GM23338 (cell line): ENCODE data around the gene TGFBR3. TPM values are rescaled to one million over a fixed set of nuclear protein-coding genes. Genes with fewer than 3 reads are reported as not detected.

Source experiments
- ATAC-seq: fragments of 200-7000 bp; cut with Tn5 transposase; 3 replicates; pipeline ENCODE4 v1.9.1; 2020
- DNase-seq: peaks from one replicate; pipeline ENCODE4 v3.0.0-alpha.2; 2015; ENCODE audit warnings: low spot score
- H2AFZ ChIP-seq: fragments of 200-600 bp; sonication (generic); 2 replicates; pipeline ENCODE4 v1.8.0; 2016; ENCODE audit warnings: antibody characterized with exemption, mild to moderate bottlenecking, moderate library complexity
- H3F3A ChIP-seq: fragments of 200-600 bp; sonication (generic); replicated peaks from 2 replicates; pipeline ENCODE4 v1.8.0; 2017; ENCODE audit warnings: antibody characterized with exemption, mixed run types, low read depth
- H3K27ac ChIP-seq: fragments of 200-600 bp; sonication (generic); 2 replicates; pipeline ENCODE4 v1.6.1; 2016; ENCODE audit warnings: low read depth
- H3K27me3 ChIP-seq: fragments of 200-600 bp; sonication (generic); 2 replicates; pipeline ENCODE4 v1.8.0; 2016; ENCODE audit warnings: mild to moderate bottlenecking, mixed run types, moderate library complexity; ENCODE audit not compliant: insufficient read depth
- H3K36me3 ChIP-seq: fragments of 200-600 bp; sonication (generic); 2 replicates; pipeline ENCODE4 v1.8.0; 2016; ENCODE audit warnings: mild to moderate bottlenecking; ENCODE audit not compliant: insufficient read depth
- H3K4me1 ChIP-seq: fragments of 200-600 bp; sonication (generic); 2 replicates; pipeline ENCODE4 v1.8.0; 2016; ENCODE audit warnings: mild to moderate bottlenecking, moderate library complexity; ENCODE audit not compliant: insufficient read depth
- H3K4me2 ChIP-seq: fragments of 200-600 bp; sonication (generic); 2 replicates; pipeline ENCODE4 v1.7.1; 2017; ENCODE audit warnings: mixed run types
- H3K4me3 ChIP-seq: fragments of 200-600 bp; sonication (generic); 2 replicates; pipeline ENCODE4 v1.6.1; 2016; ENCODE audit warnings: mixed run types
- H3K79me2 ChIP-seq: fragments of 200-600 bp; sonication (generic); replicated peaks from 2 replicates; pipeline ENCODE4 v1.8.0; 2017; ENCODE audit warnings: mild to moderate bottlenecking; ENCODE audit not compliant: insufficient read depth
- H3K9me2 ChIP-seq: fragments of 200-600 bp; sonication (generic); 2 replicates; pipeline ENCODE4 v1.8.0; 2017; ENCODE audit not compliant: insufficient read depth
- H4K20me1 ChIP-seq: fragments of 200-600 bp; sonication (generic); replicated peaks from 2 replicates; pipeline ENCODE4 v1.8.0; 2017; ENCODE audit warnings: mild to moderate bottlenecking; ENCODE audit not compliant: insufficient read depth
- H3K27ac Mint-ChIP-seq: 2 replicates; pipeline ENCODE4 v1.8.0; 2020; ENCODE audit warnings: inconsistent platforms, mild to moderate bottlenecking, moderate library complexity, mixed read lengths
- H3K27me3 Mint-ChIP-seq: 3 replicates; pipeline ENCODE4 v1.8.0; 2022; ENCODE audit warnings: low read depth, mild to moderate bottlenecking, moderate library complexity, mixed read lengths, inconsistent platforms; ENCODE audit not compliant: insufficient read depth, poor library complexity
- H3K36me3 Mint-ChIP-seq: 3 replicates; pipeline ENCODE4 v1.8.0; 2021; ENCODE audit warnings: low read depth, mild to moderate bottlenecking, inconsistent platforms, moderate library complexity, mixed read lengths
- H3K4me1 Mint-ChIP-seq: 3 replicates; pipeline ENCODE4 v1.8.0; 2020; ENCODE audit warnings: mild to moderate bottlenecking, inconsistent platforms, mixed read lengths
- H3K4me3 Mint-ChIP-seq: 3 replicates; pipeline ENCODE4 v1.8.0; 2021; ENCODE audit warnings: moderate library complexity, mild to moderate bottlenecking, inconsistent platforms, mixed read lengths
- H3K9me3 Mint-ChIP-seq: 3 replicates; pipeline ENCODE4 v1.8.0; 2020; ENCODE audit warnings: moderate library complexity, mild to moderate bottlenecking, inconsistent platforms, mixed read lengths
- ETS1 ChIP-seq: IDR thresholded peaks from 2 replicates; pipeline ENCODE4 v1.6.1; 2016; ENCODE audit warnings: antibody characterized with exemption
- EZH2 ChIP-seq: fragments of 200-600 bp; sonication (generic); IDR thresholded peaks from one replicate; pipeline ENCODE4 v1.8.0; 2017; ENCODE audit warnings: antibody characterized with exemption, mild to moderate bottlenecking, low read depth; ENCODE audit not compliant: unreplicated experiment
- POLR2AphosphoS5 ChIP-seq: IDR thresholded peaks from 2 replicates; pipeline ENCODE4 v1.6.1; 2016; ENCODE audit warnings: antibody characterized with exemption, low read depth
- REST ChIP-seq: IDR thresholded peaks from one replicate; pipeline ENCODE4 v1.6.1; 2018; ENCODE audit warnings: antibody characterized with exemption; ENCODE audit not compliant: unreplicated experiment
- ZNF114 ChIP-seq: fragments of 250-450 bp; sonication (Bioruptor Pico); IDR thresholded peaks from 2 replicates; pipeline ENCODE4 v1.5.0; 2020; ENCODE audit warnings: mild to moderate bottlenecking, moderate library complexity
- ZNF331 ChIP-seq: fragments of 250-450 bp; sonication (Bioruptor Pico); IDR thresholded peaks from 2 replicates; pipeline ENCODE4 v1.5.0; 2020; ENCODE audit warnings: low read depth, mild to moderate bottlenecking, moderate library complexity
- ZNF462 ChIP-seq: fragments of 250-450 bp; sonication (Bioruptor Pico); IDR thresholded peaks from 2 replicates; pipeline ENCODE4 v1.5.0; 2020; ENCODE audit warnings: mild to moderate bottlenecking, moderate library complexity
- polyA plus RNA-seq: library from polyadenylated mRNA; unstranded; fragments of >200 nt; fragmentation: Nextera tagmentation; extraction: Ambion mirVana; gene quantifications from 2 replicates; pipeline ENCODE4 v1.2.1, GENCODE V29; 2016
- total RNA-seq: library from RNA; depleted of rRNA; stranded (reverse); fragments of >200 nt; shearing (Covaris generic); gene quantifications from 2 replicates; pipeline ENCODE4 v1.2.3, GENCODE V29; 2014

TGFBR3 gene
- total and polyA plus RNA-seq, 2 experiments from 2014 or later: 1.7 to 2.9 TPM

DNA sequence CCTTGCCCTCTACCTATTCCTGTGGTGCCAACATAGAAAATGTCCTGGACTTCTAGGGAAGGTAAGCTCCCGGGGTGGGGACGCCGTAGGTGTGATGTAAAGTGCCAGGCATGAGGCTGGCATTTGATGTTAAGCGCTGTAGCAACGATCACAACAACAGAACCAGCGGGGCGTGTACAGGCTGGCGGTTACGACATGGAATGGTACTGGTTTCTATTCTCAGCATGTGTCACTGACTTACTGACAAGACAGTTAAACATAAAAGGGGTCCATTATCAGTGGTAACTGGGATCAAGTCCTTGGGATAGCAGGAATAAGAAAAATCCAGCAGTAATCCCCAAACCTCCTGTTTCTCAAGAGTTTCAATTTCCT is 58.9 kb downstream of the TGFBR3 start:
- no peak for ATAC-seq
- H3K36me3 ChIP-seq: no peaks in the 10 kb centered on the region
- no peaks in the 10 kb centered on the region for H3K36me3 Mint-ChIP-seq

More for the DNA sequence above, 58.9 kb downstream of the TGFBR3 start:
- Histone ChIP-seq H3K4me1 (no peaks in the 10 kb centered on the region), H2AFZ (no peak overlapping the region), H3F3A (no peaks in the 10 kb centered on the region), H3K4me3 (no peak overlapping the region), H3K79me2 (no peaks in the 10 kb centered on the region), H3K27me3 (no peaks in the 10 kb centered on the region), H3K4me2 (no peak overlapping the region), H3K9me2 (no peaks in the 10 kb centered on the region), H4K20me1 (no peaks in the 10 kb centered on the region), H3K27ac (no peak overlapping the region)
- TF ChIP-seq ZNF462 (CRISPR knock-in tag) (no peak), ETS1 (no peak), ZNF331 (no peak), ZNF114 (CRISPR knock-in tag) (no peak), EZH2 (no peak), POLR2AphosphoS5 (no peak), REST (no peak)
- H3K4me3 Mint-ChIP-seq: no peak overlapping the region
- H3K27me3 Mint-ChIP-seq: no peaks in the 10 kb centered on the region
- no peak overlapping the region for H3K27ac Mint-ChIP-seq
- no peaks in the 10 kb centered on the region for H3K9me3 Mint-ChIP-seq
- no peak for DNase-seq
- H3K4me1 Mint-ChIP-seq: no peaks in the 10 kb centered on the region; the same call in 2 of the 3 replicates
